PC-3 (cell line): ENCODE measurements around the gene OPALIN.

ENCODE experiments used
- CTCF ChIP-seq: fragments of 300-600 bp; sonication (generic); conservative IDR thresholded peaks from 2 replicates; pipeline ENCODE4 v1.5.1; 2017; ENCODE audit warnings: antibody characterized with exemption, low read depth, mild to moderate bottlenecking, low read length
- EZH2 ChIP-seq: fragments of 300-600 bp; sonication (generic); IDR thresholded peaks from one replicate; pipeline ENCODE4 v1.6.1; 2017; ENCODE audit warnings: antibody characterized with exemption, mild to moderate bottlenecking, low read length; ENCODE audit not compliant: unreplicated experiment
- EZH2phosphoT487 ChIP-seq: fragments of 300-600 bp; sonication (generic); IDR thresholded peaks from 2 replicates; pipeline ENCODE4 v1.6.1; 2018; ENCODE audit warnings: mild to moderate bottlenecking, antibody characterized with exemption, low read length, borderline replicate concordance

- TF ChIP-seq CTCF (no peak), EZH2phosphoT487 (no peak), EZH2 (no peak)
Observed at GRCh38 chr10:96387601-96388000, 28.8 kb upstream of the OPALIN start.
